G401.6 (cell line): Measurements from ENCODE around the gene AVEN.

Experiments used
- FAIRE-seq: peaks from 2 replicates; lab custom pipeline; 2012; peaks lifted over from hg19 to GRCh38; lab: Jason Lieb, UNC

Gene AVEN

DNA sequence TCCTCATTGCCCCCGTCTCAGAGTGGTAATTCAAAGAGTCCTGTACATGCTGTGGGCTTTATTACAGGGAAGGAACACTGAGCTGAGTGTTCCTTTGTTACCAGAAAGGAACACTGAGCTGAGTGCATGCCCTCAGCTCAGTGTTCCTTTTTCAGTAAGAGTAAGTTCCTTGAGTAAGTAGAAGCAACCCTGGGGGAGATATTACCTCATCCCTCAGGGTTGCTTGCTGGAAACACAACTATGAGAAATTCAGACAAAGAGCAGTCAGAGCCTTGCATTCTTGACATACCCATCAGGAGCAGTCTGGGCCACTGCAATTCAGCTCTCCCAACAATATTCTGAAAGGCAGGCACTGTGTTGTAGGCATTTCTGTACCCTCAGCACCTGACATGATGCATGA is 53.7 kb downstream of the AVEN start:
- FAIRE-seq = no peak

DNA sequence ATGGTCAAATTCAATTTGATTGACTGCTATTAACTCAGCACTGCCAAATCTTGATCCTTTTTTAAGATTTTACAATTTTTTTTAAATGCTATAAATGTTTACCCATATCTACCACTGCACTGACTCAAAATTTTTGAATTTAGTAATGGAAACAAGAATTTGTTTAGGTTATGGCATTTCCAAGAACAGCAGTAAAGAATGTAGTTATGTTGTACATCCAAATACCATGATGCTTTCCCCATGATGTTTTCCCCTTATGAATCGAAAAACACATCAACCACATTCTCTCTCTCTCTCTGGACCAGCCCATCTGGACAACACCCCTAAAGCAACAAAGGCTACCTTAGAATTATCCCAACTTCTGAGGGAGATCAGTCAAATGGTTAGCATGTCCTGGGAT is 56.5 kb downstream of the AVEN start:
- no peak for FAIRE-seq

DNA sequence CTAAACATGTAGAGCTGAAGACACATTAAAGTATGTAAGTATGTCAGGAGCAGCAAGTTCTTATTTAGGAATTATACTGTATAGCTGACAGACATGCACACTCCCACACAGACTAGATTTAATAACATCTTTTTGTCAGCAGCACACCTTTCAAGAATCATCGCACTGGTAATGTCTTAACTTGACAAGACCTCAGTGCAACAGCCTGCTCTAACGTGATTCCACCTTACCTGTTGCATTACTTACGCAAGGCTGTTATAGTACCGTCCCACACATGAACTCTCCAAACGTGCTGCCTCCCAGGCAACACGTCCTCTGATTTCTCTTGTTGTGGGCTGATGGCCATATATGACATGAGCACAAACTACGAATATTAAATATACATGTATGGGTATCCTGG is 58.8 kb downstream of the AVEN start:
- FAIRE-seq = no peak

DNA sequence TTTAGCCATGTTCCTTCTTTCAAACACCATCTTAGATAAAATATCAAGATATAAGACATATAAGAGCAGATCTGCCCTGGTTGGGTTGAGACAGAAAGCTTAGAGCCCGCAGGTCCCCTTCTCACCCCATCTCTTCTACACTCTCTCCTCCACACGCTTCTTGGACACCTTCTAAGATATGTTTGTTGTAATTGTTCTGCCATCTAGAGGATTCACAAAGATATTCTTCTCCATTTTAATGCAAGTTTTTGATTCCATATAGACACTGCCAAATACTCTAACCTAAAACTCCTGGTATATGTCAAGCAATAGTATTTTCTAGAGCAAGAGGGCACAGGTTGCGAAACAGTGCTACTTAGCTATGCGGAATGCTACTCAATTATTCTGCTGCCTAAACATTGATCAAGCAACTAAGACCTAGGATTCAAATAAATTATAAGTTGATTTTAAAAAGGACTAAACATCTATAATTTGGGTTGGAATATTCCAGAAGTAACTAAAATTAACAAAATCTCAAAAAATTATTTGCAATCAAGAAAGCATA is 63.9 kb downstream of the AVEN start:
- FAIRE-seq = peak; percentile 21

DNA sequence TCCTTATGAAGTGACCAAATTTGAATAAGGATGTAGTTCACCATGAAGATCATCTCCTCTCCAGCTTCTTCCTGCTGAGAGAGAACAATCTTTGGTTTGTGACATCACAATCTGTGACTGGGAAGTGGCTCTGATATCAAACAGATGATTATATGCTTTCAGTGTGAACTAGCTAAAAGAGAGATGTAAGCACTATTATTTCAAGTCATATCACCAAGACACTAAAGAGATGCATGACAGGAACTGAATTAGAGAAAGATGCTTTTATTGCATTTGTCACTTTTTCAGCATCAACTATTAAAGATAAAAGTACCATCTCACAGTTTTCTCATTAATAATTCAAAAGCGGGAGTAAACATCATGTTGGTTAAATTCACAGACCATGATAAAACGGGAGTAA is 67.2 kb downstream of the AVEN start:
- FAIRE-seq = no peak

DNA sequence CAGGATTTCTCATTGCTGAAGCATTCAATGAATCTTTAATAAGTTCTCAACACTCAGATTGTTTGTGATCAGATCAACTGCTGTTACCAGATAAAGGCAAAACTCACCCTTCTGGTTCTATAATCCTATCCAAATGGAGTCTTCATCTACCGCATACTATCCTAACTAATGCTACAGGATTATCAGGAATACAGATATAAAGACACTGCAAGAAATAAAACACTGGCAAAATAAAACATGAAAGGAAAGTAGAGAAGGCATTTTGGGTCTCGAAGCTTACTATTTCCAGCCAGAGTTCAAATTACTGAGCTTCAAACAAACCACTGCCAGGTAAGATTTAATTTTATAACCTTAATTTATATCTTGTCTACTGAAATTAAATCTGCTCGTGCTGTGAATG is 70.2 kb downstream of the AVEN start:
- FAIRE-seq = no peak

DNA sequence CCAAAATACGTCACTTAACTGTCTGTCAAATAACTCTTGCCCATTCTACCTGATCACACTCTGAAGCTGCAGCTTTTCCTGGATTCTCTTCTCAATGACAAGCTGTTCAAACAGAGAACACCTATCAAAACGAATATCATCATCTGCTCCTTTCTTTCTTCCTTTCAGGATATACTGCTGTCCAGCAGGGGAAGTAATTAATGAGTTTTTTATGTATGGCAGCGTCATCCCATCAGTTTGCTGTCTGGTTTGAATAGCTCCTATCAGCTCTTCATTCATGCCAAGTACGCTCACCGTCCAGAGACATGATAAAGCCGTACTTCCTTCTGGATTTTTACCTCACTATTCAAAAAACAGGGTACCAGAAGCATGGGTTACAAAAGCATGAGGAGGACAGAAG is 70.8 kb downstream of the AVEN start, which contains the start of gene CHRM5:
Gene CHRM5 (plus strand): TSS at position 274 of the 400 bp plus-strand sequence. CDS start 94,221 bp downstream, outside the sequence.
- FAIRE-seq = no peak

DNA sequence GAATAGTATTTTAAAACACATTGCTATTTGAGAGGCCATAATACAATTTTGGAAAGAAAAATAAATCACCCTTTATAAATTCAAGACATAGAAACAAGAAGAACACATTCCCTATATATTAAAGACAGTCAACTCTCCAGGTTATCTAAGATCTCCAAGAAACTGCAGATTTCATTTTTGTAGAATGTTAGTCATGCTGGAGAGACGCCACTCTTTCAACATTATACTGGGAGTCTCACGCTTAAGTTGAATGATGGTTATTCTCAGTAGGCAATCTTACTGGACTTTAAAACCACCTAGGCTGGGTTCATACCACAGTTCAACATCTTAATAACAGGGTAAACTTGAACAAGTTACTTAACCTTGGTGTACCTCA is 74.4 kb downstream of the AVEN start:
- no peak for FAIRE-seq

DNA sequence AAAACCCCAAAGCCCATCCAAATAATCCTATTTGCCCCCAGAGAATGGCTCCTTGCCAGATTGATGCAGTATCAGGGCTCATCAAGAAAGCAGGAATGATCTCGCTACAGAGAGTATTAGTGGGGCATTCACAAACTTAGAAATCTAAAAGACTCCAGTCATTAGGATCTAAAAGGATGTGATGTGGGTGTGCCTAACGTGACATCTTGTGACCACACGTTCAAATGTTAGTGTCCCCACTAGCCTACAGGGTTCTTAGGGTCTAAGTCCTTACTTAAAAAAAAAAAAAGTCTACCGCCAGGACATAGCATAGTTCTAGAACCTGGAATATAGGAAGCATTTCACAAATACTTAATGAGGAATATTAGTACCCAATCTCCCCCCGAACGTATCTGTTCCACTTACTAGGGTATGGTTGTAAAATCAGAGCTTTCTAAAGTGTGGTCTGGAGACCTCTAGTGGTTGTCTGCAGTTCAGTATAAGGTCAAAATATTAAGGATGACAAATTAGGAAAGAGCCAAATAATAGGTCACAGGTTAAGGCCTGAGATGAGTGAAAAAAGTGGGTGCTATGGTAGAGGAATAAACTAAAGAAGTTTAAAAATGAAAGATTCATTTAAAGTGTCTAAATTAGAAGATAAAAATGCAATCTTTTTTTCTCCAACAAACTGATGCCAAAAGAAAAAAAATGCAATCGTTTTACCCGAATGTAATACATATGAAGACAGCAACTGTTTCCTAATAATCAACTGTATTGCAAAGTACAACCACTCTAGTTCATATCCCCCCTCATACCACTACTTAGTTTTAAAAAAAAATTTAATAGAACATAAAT is 75.0 kb downstream of the AVEN start:
- peak; percentile 91 for FAIRE-seq

DNA sequence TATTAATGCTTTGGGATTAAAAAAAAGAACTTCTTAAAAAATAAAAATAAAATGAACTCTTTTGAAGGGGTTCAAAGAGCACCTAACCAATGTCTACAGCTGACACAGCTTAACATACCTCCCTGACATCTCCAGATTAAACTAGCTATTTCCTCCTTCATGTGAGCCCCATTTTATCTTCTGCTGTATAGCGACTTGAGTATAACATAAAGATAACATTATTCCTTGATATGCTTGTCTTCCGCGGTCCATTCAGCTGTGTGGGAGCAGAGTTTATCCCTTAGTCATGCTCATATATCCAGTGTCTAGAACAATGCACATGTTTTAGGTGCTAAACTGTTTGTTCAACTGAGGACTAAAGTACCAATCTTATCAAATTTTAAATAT is 78.5 kb downstream of the AVEN start:
- FAIRE-seq = no peak

DNA sequence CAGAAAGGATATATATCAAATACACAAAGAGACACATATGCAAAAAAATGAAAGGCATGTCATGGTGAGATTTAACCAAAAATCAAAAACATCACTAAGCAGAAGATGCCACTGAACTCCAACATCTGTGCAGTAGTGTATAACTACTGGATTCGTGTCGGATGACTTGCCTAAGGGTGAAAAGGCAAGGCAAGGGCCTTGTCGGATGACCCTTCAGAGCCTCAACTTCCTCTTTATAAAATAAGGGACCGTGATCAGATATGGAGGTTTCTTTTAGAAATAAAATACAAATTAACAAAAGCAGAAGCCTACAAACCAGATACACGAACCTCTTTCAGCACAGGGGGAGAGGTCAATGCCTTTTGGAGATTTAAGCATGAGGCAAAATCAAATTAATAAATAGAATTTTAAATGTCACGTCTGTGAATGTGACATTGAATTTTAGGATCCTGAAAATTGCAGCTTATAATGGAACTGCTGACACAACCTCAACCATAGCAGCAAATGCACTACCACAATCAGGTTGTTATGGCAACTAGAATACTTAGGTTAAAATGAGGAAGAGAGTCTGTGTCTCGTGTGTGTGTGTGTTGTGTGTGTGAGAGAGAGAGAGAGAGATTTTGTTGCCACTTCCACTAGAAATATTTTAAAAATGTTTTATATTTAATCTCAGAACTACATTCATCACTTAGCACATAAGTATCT is 79.0 kb downstream of the AVEN start:
- FAIRE-seq = no peak

DNA sequence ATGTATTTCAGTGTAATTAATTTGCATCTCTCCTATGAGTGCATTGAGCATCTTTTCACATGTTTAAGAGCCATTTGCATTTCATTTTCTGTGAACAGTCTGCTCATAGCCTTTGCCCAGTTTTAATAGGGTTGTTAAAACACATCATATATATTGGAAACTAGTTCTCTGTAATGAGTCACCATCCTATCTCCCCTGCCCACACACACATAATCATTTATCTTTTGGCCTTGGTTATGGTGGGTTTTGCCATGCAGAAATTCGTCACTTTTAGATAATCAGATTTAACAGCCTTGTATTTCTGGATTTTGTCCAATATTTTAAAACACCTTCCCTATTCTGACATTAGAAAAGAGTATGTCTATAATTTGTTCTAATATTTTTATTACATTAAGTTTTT is 82.6 kb downstream of the AVEN start:
- FAIRE-seq = no peak

DNA sequence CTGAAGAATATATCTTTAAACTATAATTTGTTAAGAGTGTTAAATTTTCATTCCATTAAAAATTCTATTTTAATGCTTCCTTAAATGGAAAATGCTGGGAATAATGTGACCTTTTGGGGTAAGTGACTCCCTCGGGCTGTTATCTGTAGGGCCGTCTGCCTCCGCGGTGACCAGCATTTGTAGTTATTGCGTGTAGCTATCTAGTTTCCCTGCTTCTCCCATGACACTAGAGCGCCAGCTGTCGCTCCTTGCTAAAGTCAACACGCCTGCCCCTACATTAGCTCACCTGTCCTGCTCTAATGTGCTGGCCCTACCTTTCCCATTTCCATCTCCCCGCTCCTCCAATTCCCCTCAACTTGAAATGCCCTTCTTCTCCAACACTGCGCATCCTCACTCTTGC is 83.1 kb downstream of the AVEN start:
- FAIRE-seq = no peak

DNA sequence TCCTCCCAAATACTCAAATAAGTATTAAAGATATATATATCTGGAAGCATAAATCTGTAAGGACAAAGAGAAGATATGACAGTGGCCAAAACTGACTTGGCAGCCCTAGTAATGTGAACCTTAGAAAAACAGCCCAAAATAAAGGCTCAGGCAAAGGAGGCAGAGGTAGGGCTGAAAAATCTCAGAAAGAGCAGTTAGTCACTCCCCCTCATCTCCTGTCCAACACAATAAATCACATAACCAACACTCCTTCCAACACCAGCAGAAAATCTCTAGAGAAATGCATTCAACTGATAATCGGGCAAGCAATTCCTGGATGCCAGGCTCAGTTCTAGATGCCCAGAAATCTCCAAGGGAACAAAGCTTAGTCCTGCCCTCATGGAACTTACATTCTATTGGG is 92.9 kb downstream of the AVEN start:
- FAIRE-seq = no peak

DNA sequence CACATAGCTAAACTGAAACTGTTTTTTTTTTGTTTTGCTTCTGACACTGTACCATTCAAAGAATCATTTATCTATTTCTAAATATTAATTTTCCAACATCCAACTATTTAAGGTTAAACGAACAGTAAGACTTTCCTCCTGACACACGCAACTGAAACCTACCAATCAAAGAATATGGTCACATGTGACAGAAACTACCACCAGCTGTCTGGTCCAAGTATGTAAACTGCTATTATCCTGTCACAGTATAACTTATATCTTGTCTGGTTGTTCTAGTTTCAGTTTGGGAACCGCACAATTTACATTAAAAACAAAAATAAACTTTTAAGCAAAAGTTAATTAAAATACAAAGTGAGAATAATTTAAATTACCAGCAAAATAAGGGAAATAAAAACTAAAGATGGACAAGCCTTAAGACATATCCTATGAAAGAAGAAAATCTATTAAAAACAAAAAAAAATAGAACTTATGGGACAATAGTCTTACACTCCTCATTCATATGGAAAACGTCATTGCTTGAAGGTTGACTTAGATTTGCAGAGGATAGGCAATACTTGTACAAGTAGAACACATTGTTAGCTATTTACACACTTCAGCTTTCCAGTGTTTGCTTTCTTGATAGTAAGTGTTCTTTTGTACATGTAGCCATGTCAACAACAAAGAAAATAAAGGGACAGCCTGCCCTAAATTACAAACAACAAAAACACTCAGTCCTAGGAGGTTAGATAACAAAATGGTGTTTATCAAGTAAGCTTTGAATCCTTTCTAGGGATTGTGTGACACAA is 97.5 kb downstream of the AVEN start:
- FAIRE-seq = peak; percentile 53

DNA sequence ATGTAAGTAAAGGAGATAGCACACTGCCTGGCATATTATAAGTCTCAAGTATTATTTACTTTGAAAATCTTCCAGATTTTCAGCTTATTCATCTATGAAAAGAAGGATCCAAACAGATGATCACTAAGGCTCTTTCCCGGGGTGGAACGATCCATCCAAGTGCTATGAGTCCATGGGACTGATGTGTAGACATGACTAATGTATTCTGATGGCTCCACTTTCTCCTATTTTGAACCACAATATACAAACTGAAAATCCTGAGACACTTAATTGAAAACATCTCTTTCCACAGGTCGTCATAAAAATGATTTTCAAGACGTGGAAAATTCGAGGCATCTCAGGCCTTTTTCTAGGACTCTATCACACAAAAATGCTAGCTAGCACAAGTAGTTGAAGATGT is 104.1 kb downstream of the AVEN start:
- FAIRE-seq = no peak

DNA sequence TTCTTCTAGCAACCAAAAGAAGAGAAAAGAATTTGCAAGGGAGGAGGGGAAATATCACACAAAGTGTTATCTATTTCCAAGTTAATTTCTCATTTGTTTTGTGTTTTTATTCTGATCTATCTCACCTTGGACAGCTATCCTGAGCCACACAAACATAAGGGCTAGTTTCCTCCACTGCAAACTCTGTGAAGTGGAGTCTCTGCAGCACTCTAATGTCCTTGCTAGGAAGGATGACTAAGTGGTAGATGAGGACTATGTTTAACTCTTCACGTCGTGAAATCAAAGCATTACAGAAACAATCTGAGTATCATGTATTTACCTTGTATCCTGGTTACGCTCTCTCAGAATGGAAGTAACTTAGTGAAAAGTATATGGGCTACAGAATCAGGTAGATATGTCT is 104.6 kb downstream of the AVEN start:
- FAIRE-seq = no peak

DNA sequence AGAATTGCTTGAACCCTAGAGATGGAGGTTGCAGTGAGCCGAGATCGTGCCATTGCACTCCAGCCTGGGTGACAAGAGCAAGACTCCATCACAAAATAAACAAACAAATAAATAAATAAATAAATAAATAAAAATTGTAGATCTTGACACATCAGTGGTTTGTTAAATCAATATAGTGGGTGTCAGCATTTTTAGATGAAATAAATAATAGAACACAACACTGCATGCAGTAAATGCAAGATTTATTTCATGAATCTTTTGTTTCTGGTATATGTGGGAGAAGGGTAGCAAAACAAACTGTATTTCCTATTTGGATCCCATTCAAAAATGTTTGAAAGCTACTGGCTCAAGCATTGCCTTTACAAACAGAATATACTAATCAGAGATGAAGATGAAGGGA is 106.3 kb downstream of the AVEN start:
- no peak for FAIRE-seq

DNA sequence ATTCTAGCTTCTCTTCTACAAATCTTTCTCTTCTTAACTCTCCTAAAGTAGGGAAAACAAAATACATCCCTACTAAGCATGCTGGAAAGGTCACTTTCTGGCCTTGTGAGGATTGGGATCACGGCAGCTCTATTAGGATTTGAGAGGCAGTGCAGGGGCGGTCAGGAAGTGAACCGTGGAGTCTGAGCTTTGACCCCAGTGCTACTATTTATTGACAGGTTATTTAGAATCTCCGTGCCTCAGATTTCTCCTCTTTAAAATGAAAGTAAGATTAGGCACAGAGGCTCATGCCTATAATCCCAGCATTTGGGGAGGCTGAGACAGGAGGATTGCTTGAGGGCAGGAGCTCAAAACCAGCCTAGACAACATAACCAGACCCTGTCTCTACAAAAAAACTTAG is 112.7 kb downstream of the AVEN start:
- FAIRE-seq = no peak

DNA sequence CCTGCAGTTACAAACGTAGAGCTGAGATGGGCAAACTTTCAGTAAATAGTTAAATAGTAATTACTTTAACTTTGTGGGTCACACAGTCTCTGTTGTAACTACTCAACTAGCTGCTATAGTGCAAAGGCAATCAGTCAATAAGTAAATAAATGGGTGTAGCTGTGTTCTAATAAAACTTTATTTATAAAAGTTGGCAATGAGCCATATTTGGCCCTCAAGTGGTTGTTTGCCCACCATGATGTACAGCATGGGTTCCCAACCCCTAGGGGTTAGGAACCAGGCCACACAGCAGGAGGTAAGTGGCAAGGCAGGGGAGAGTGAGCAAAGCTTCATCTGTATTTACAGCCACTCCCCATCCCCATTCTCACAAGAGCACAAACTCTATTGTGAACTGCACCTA is 115.6 kb downstream of the AVEN start:
- no peak for FAIRE-seq

DNA sequence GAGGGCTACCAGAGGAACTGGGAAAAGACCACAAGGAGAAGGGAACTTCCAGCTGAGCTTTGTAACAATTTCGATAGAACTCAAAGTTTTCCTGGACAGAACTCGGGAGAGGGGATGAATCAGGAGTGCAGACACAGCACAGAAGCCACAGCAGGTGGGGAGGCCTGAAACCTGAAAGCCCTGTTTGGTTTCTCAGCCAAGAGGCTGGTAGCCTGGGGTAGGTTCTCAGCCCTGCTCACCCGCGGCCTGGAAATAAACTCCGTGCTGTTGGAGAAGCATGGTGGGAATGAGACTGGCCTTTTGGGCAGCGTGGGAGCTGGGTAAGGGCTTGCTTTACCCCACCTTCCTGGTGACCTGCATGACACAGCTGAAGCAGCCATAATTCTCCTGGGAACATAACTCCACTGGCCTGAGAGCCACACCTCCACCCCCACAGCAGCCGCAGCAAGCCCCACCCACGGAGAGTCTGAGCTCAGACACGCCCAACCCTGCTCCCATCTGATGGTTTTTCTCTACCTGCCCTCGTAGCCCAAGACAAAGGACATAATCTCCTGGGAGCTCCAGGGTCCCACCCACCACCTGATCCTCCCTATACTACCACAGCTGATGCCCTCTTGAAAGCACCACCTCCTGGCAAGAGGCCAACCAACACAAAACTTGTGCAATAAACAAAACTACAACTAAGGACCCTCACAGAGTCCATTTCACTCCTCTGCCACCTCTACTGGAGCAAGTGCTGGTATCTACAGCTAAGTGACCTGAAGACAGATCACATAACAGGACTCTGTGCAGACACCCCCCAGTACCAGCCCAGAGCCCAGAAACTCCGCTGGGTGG is 123.2 kb downstream of the AVEN start:
- no peak for FAIRE-seq

DNA sequence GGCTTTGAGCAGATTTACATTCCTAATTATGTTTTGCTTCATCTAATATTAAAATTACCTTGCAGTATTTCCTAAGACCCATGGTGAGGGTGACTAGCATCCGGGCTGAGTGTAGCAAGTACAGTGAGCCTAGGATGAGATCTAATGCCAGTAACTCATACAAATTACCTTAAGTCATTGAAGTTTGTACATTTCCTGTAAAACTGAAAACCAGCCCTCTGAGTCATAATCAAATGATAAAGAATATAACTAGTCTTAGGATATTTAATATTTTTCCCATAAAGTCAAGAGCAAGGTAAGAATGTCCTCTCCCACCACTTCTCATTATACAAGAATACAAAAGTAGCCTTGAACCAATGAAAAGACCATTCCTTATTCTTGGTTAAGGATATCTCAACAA is 125.5 kb downstream of the AVEN start:
- no peak for FAIRE-seq
